GM10266 (cell line): ENCODE measurements around the gene SPATA1.

Experiments
- DNase-seq: peaks from one replicate; pipeline ENCODE4 v3.0.0; 2012; ENCODE audit errors: extremely low spot score
- TF ChIP-seq, protein P1 (sequence below): IDR thresholded peaks from 2 replicates; pipeline ENCODE4 v1.5.1; 2012; ENCODE audit warnings: mild to moderate bottlenecking, low read depth; ENCODE audit not compliant: control insufficient read depth, insufficient read depth; ENCODE audit errors: missing control alignments

The SPATA1 gene

DNA sequence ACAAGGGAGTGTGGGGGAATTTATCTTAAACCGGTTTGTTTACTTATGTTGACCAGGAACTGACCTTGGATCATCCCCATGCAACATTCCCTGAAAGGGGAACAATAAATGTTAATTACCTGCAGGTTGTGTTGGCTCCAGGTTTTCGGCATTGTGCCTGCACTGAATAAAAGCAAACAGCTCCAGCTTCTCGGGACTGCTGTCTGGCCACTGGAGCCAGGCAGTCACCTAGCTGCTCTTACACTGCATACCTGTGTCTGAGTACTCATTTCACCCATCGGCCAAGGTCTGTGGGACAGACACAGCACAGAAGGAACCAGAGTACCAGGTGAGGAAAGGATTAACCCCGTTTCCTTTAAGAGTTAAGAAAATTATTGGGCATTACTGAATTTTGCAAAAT is 100.8 kb downstream of the SPATA1 start:
- no peak for DNase-seq
- TF ChIP-seq, protein P1, sequence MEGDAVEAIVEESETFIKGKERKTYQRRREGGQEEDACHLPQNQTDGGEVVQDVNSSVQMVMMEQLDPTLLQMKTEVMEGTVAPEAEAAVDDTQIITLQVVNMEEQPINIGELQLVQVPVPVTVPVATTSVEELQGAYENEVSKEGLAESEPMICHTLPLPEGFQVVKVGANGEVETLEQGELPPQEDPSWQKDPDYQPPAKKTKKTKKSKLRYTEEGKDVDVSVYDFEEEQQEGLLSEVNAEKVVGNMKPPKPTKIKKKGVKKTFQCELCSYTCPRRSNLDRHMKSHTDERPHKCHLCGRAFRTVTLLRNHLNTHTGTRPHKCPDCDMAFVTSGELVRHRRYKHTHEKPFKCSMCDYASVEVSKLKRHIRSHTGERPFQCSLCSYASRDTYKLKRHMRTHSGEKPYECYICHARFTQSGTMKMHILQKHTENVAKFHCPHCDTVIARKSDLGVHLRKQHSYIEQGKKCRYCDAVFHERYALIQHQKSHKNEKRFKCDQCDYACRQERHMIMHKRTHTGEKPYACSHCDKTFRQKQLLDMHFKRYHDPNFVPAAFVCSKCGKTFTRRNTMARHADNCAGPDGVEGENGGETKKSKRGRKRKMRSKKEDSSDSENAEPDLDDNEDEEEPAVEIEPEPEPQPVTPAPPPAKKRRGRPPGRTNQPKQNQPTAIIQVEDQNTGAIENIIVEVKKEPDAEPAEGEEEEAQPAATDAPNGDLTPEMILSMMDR, result no peak

DNA sequence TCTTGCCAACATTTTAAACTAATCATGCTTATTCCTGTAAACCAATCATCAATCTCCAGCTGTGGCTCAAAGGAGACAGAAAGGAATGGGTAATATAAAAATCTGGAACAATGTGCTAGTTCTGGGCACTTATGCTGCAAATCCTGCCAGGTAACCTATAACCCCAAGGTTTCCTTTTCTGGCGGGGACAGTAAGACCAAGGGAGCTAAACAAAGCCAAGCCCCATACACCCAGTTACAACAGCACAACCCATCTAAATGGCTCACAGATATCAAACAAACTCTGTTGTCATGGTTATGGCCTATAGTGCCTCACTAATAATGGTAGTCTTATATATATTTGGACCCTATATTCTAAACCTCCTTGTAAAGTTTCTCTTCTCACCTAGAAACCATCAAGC is 104.9 kb downstream of the SPATA1 start:
- TF ChIP-seq, protein P1, result no peak

DNA sequence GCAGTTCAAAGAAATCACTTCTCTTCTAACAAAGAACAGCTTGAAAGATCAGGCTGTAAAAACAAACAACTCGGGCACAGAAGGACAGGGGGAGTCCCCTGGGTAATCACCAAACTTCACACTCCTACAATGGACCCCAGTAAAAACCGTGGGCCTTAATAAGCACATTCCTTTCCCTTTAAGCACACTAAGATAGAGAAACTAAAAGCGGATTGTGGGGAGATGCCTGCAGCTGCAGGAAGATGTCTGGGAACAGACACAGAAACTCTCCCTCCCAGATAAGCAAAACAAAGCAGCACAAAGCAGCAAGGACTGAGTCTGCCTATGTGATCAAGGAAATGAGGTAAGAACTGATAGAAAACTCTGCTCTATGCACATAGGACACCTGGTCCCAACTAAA is 105.6 kb downstream of the SPATA1 start:
- no peak for DNase-seq
- TF ChIP-seq, protein P1, result no peak

More for the DNA sequence above, 104.9 kb downstream of the SPATA1 start:
- no peak for DNase-seq

DNA sequence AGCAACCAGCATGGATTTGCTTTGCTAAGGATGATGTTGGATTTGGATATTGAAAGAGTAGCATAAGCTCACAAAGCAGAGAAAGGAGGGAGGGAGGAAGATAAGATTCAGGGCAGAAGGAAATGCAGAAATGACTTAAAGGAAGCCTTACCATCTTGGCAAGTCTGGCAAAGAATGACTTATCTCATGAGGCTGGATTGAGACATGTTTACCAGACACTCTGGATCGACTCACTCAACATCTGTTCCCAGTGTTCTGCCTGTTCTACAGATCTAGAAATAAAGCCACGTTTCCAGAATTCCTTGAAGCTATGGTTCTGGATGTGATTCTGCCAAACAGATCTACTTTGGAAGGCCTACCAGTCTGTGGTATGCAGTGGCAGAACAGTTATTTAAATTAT is 106.8 kb downstream of the SPATA1 start:
- TF ChIP-seq, protein P1, result no peak
- DNase-seq, result no peak

DNA sequence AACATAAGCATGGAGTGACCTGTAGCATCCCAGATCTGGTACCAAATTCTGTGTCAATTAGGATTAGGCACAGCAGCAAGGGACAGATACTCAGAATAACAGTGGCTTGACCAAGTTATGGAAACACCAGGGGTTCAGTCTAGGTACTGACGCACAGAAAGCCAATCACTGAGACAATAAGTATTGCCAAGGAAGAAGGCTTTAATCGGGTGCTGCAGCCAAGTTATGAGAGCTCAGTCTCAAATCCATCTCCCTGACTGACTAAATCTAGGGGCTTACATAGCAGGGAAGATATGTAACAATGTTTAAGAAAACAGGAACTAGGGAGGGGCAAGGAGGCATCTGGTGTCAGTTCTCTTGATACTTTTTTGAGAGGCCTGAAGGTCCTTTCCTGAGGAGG is 107.7 kb downstream of the SPATA1 start:
- DNase-seq, result no peak
- TF ChIP-seq, protein P1, result no peak

DNA sequence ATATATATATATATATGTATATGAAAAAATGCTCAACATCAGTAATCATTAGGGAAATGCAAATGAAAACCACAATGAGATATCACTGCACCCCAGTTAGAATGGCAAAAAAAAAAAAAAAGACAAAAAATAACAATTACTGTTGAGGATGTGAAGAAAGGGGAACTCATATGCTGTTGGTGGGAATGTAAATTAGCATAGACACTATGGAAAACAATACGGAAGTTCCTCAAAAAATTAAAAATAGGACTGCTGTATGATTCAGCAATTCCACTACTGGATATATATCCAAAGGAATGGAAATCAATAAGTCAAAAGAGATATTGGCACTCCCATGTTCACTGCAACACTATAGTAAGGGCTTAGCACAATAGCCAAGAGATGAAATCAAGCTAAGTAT is 109.6 kb downstream of the SPATA1 start:
- DNase-seq, result no peak
- TF ChIP-seq, protein P1, result no peak
